Naive B cell (primary cell): Measurements from ENCODE around the gene AGT. TPM values are rescaled to one million over a fixed set of nuclear protein-coding genes. Genes with fewer than 3 reads are reported as not detected.

ENCODE experiments used
- ATAC-seq, 2 donors: fragments of 150-1000 bp; cut with Tn5 transposase; 2 replicates each; pipeline ENCODE4 v1.10.0; 2021; ENCODE audit warnings: low read depth in 2 of 2, mild to moderate bottlenecking in 2 of 2, moderate library complexity in 2 of 2
- DNase-seq: peaks from one replicate; pipeline ENCODE4 v3.0.0; 2022
- H3K27ac Mint-ChIP-seq, 6 donors: one replicate each; pipeline ENCODE4 v1.8.0; 2020 to 2022; ENCODE audit warnings: mild to moderate bottlenecking in 6 of 6, mixed read lengths in 6 of 6, moderate library complexity in 5 of 6, inconsistent platforms in 2 of 6
- H3K27me3 Mint-ChIP-seq, 3 donors: one replicate each; pipeline ENCODE4 v1.8.0; 2021 to 2022; ENCODE audit warnings: mixed read lengths in 3 of 3, mild to moderate bottlenecking in 1 of 3
- H3K36me3 Mint-ChIP-seq, 2 donors: one replicate each; pipeline ENCODE4 v1.8.0; 2020 to 2022; ENCODE audit warnings: mixed read lengths in 2 of 2, inconsistent platforms in 1 of 2, mild to moderate bottlenecking in 1 of 2
- H3K4me1 Mint-ChIP-seq, 3 donors: one replicate each; pipeline ENCODE4 v1.8.0; 2020 to 2022; ENCODE audit warnings: mixed read lengths in 3 of 3, inconsistent platforms in 1 of 3, mild to moderate bottlenecking in 1 of 3, moderate library complexity in 1 of 3
- H3K4me3 Mint-ChIP-seq, 8 donors: one replicate each; pipeline ENCODE4 v1.8.0; 2020 to 2022; ENCODE audit warnings: mild to moderate bottlenecking in 8 of 8, mixed read lengths in 8 of 8, moderate library complexity in 8 of 8, inconsistent platforms in 2 of 8
- H3K9me3 Mint-ChIP-seq, 7 donors: one replicate each; pipeline ENCODE4 v1.8.0; 2020 to 2022; ENCODE audit warnings: mixed read lengths in 7 of 7, mild to moderate bottlenecking in 5 of 7, inconsistent platforms in 2 of 7, moderate library complexity in 1 of 7
- polyA plus RNA-seq, 6 donors: library from polyadenylated mRNA; unstranded; fragments of 300-500 nt; fragmentation: Illumina TruSeq; gene quantifications; one replicate each; pipeline ENCODE4 v1.2.3, GENCODE V29; 2021; ENCODE audit warnings: low read depth in 6 of 6

Gene AGT
- polyA plus RNA-seq, result not detected

DNA sequence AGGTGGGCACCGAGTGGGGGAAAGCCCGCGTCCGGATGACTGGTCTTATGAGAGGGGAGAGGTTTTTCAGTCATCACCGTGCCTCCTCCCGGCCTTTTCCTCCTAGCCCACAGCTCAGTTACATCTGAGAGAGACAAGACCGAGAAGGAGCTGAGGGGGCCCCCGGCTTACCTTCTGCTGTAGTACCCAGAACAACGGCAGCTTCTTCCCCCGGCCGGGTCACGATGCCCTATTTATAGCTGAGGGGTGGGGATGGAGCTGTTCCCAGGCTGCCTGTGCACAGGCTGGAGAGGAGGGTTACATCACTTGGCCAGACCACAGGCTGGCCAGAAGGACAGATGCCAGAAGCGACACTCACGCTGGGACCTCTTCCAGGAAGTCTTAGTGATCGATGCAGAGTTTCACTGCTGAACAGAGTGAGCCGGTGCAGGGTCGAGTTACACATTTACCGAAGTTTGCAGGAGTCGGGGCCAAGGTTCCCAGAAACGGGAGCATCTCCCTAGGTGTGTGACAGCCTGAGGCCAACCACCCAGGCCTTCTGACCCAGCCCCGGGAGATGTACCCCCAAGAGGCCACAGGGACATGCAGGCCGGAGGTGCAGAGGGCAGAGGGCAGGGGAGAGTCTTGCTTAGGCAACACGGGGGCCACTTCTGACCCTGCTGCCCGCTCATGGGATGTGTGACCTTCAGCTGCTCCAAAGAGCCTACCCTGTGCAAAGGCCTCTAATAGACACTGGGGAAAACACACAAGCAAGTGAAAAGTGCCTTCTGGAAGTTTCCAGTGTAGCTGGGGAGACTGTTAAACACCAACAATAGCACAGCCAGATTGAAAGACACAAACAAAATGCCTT lies at the start of gene AGT:
AGT (minus strand) TSS at position 208 of the 850 bp plus-strand sequence. CDS start 3,299 bp downstream, outside the sequence.
- Mint-ChIP-seq H3K4me1 (no peaks in the 10 kb centered on the region), H3K4me3 (peak within 1 kb of the TSS in 1 of 8 donors; percentile 6)
- no peak for ATAC-seq

DNA sequence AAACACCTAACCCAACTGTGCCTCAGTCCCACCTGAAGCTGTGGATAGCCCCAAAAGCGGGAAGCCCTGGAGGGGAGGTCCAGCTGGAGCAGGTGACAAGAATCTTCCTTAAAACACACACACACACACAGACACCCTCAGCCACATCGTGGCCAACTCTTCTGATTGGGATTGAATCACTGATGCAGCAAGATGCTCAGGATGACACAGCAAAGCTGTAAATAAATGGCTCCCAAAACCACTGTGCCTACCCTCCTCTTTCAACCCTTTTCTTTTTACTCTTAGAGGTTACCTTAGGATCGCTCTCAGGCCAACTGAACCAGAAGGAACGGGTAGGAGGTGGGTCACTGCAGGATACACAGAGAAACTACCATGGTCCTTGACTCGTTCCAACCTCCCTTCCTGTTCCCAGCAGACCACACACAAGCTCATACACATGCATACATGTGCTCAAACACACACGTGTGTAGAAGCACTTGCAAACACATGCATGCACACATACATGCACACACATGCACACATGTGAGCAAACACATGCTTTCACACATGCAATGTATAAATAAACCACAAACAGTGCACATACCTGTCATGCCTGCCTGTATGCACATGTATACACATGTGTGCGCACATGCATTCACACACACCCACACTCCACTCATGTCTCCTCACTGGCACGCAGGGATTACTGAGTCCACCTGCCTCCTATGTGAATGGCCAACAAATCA lies 47.7 kb upstream of the AGT start:
- Mint-ChIP-seq H3K9me3 (peaks cover 0 to 10% (median 6%) of the 10 kb centered on the region in 7 donors), H3K27ac (peak overlapping the region in 2 of 6 donors; percentile 35 to 56), H3K4me3 (no peak overlapping the region), H3K27me3 (peaks cover 15 to 26% (median 20%) of the 10 kb centered on the region in 3 donors), H3K36me3 (no peaks in the 10 kb centered on the region), H3K4me1 (no peaks in the 10 kb centered on the region)
- ATAC-seq, result no peak
- DNase-seq, result no peak

More for the DNA sequence above, at the start of gene AGT:
- Mint-ChIP-seq H3K36me3 (no peaks in the 10 kb centered on the region), H3K27me3 (peaks cover 19 to 27% (median 25%) of the 10 kb centered on the region in 3 donors), H3K27ac (no peak within 1 kb of the TSS), H3K9me3 (peaks cover 4 to 16% (median 6%) of the 10 kb centered on the region in 7 donors)
- no peak for DNase-seq

DNA sequence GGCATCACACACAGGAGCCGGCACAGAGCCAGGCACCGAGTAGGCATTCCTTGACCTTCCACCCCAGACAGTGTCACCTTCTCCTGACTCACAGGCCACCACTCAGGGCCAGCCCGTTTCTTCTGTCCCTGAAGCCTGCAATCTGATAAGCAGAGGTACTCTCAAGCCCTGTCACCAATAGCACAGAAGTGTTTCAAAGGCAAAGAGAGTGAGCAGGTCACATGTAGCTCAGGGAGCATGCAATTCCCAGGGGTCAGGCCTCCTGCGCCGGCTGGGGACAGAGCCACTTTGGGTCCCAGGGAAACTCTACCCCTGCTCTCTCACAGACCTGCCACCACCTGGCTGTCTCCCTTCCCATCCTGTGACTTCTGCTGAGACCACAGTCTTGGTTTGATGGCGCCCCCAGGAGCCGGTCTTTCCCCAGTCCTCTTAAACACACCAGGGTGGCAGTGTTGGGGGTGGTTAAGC lies 46.5 kb upstream of the AGT start:
- H3K4me3 Mint-ChIP-seq, result no peak overlapping the region
- H3K27ac Mint-ChIP-seq, result no peak overlapping the region
- peaks cover 19 to 31% (median 30%) of the 10 kb centered on the region in 3 donors for H3K27me3 Mint-ChIP-seq
- peaks cover 0 to 10% (median 6%) of the 10 kb centered on the region in 7 donors for H3K9me3 Mint-ChIP-seq
- no peak for DNase-seq
- H3K4me1 Mint-ChIP-seq, result no peaks in the 10 kb centered on the region
- H3K36me3 Mint-ChIP-seq, result no peaks in the 10 kb centered on the region
- no peak for ATAC-seq

DNA sequence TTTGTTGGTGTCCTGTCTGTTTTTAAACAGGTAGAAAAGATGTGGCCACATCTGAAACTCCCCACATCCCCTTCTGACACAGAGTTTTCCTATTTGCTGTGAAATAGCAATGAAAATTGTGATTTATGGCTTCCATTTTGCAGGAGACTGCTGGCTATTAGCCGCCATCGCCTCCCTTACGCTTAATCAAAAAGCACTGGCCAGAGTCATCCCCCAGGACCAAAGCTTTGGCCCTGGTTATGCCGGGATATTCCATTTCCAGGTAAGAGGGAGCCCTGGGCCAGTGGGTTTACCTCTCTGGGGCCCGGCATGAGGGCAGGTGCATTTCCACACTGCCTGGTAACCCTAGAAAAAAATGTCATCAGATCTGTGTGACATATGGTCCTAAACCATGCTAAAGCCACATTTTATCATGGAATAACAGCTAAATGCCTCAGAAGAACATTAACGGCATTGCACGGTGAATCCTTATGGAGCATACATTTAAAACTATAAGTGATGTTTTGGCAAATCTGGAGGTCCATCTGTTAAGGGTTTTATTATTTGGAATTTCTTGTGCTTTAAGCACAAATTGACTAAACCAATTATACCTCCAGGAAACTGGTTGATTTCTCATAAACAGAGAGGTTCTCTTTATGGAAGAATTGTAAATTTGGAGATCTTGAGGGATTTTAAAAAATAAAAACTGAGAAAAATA lies 45.6 kb upstream of the AGT start:
- H3K4me1 Mint-ChIP-seq, result no peaks in the 10 kb centered on the region
- H3K9me3 Mint-ChIP-seq, result peaks cover 0 to 8% (median 5%) of the 10 kb centered on the region in 7 donors
- H3K27ac Mint-ChIP-seq, result no peak overlapping the region
- H3K4me3 Mint-ChIP-seq, result no peak overlapping the region
- no peaks in the 10 kb centered on the region for H3K36me3 Mint-ChIP-seq
- no peak for ATAC-seq
- no peak for DNase-seq
- H3K27me3 Mint-ChIP-seq, result peaks cover 17 to 33% (median 31%) of the 10 kb centered on the region in 3 donors

DNA sequence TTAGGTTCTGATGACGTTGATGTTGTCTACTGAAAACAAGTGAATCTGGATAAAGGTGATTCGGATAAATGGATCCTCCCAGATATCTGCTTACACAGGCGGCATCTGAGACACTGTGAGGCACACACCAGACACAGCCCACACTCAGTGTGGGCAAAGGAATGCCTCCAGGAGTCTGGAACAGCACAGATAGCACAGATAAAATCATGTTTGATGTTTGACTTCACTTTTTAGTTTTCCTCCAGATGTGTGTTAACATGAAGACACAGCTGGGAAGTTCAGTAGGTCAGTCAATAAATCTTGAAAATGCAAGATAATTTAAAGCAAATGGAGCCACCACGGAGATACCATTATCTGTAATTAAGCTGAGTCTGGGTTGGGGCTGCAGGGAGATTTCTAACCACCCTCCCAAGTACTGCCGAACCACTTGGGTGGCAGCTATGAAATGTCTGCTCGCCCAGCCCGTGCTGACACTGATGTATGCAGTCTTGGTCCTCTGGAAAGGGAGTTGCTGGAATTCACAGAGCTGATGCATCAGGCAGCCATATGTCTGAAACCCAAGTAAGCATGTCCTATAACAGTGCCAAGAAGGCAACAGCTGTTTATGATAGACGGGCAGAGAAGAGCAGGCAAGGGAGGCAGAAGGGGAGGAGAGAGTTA lies 44.9 kb upstream of the AGT start:
- H3K36me3 Mint-ChIP-seq, result no peaks in the 10 kb centered on the region
- peaks cover 13 to 33% (median 31%) of the 10 kb centered on the region in 3 donors for H3K27me3 Mint-ChIP-seq
- H3K27ac Mint-ChIP-seq, result no peak overlapping the region

DNA sequence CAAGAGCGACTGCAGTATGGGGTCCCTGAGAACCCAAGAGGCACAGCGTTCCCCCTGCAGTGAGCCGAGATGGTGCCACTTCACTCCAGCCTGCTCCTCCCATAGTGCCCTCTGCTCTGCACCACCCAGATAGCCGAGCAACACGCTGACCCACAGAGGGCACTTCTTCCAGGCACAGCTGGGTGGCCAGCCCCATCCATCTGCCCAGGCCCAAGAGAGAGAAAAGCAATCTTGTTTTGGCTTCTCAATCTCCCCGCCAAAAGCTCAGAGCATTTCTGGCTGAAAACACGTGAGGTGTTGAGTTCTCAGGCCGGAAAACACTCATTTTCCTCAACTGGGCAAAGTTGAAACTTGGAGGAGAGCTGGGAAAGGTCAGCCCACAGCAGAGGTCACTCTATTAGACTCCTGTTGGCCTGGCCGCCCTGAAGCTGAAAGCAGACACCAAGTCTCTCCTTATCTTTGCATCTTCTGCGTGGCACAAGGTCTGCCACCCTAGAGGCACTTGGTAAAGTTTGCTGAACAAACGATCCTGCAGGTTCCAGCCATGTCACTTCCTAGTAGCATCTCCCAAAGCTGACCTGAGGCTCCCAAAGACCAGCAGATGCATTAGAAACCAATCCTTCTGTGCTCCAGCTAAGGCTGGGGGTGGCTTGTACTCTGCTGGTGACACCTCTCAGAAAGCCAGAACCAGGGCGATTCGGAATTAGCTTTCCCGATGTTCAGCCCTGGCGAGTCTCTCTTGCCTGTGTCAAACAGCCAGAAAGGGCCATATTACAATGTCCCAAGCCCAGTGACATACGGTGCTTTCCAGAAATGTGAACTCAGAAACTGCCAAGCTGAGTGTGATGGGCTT lies 44.2 kb upstream of the AGT start:
- Mint-ChIP-seq H3K36me3 (no peaks in the 10 kb centered on the region), H3K27me3 (peaks cover 13 to 33% (median 26%) of the 10 kb centered on the region in 3 donors), H3K4me3 (no peak overlapping the region), H3K27ac (no peak overlapping the region), H3K4me1 (peaks cover 4 to 9% (median 5%) of the 10 kb centered on the region in 3 donors), H3K9me3 (peaks cover 0 to 3% (median 0%) of the 10 kb centered on the region in 7 donors)
- DNase-seq (no peak), ATAC-seq (no peak)

More for the DNA sequence above, 44.9 kb upstream of the AGT start:
- Mint-ChIP-seq H3K4me3 (no peak overlapping the region), H3K4me1 (peaks cover 3% of the 10 kb centered on the region in 3 donors), H3K9me3 (peaks cover 0 to 6% (median 2%) of the 10 kb centered on the region in 7 donors)
- DNase-seq, result no peak
- no peak for ATAC-seq

DNA sequence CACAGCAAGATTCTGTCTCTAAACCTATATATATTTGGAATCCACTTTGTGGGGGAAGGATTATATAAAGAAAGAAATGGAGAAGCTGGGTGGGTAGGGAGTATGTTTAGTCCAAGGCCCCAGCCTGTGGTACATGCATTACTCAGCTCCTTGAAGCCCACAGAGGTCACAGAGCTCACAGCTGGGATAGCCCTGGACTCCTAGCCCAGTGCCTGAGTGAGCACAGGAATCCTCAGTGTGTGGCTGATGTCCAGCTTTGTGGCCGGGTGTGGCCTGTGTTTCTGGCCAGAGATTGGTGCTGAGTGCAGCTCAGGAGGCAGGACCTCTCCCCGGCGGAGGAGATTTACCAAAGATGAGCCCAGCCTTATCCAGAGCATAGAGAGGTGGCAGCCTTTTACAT lies 40.9 kb upstream of the AGT start:
- DNase-seq, result no peak
- H3K9me3 Mint-ChIP-seq, result no peaks in the 10 kb centered on the region
- H3K27ac Mint-ChIP-seq, result no peak overlapping the region
- no peak for ATAC-seq
- H3K27me3 Mint-ChIP-seq, result peaks cover 8 to 19% (median 13%) of the 10 kb centered on the region in 3 donors
- H3K36me3 Mint-ChIP-seq, result no peaks in the 10 kb centered on the region
- H3K4me1 Mint-ChIP-seq, result peaks cover 4 to 12% (median 5%) of the 10 kb centered on the region in 3 donors
- H3K4me3 Mint-ChIP-seq, result peak overlapping the region in 1 of 8 donors; percentile 30

DNA sequence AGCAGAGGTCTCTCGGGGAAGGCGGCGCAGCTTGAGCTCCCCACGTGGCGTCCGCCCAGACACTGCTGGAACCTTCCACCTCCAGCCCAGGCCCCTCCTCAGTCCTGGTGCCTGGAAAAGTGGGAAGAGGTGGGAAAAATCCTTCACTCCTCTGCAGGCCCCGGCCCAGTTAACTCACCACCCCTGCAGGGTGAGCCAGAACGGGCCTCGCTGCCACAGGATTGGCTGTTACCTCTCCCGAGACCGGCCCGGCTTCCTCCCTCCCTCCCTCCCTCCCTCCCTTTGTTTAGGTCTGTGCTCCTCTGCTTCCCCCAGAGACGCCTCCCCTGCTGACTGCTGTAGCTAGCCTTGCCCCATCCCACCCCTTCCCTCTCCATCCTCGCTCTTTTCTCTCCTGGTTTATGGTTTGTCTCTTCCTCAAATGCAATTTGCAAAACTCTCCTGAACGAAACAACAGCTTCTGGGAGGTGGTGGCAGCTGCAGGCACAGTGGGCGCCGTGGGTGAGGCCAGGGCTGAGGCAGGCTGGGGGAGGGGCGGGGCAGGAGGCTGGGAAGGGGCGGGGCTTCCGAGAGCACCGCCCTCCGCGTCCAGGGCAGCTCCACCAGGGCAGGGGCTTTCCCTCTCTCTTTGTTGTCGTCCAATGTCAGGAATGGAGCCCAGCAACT lies 39.8 kb upstream of the AGT start:
- DNase-seq, result no peak
- peak overlapping the region in 1 of 6 donors; percentile 43 for H3K27ac Mint-ChIP-seq
- peaks cover 9 to 21% (median 10%) of the 10 kb centered on the region in 3 donors for H3K4me1 Mint-ChIP-seq
- no peaks in the 10 kb centered on the region for H3K36me3 Mint-ChIP-seq
- H3K9me3 Mint-ChIP-seq, result no peaks in the 10 kb centered on the region
- ATAC-seq, result peak in 1 of 2 donors; percentile 53
- H3K27me3 Mint-ChIP-seq, result peaks cover 8 to 19% (median 11%) of the 10 kb centered on the region in 3 donors
- H3K4me3 Mint-ChIP-seq, result peak overlapping the region in 7 of 8 donors; percentile 16 to 72 (median 48)

DNA sequence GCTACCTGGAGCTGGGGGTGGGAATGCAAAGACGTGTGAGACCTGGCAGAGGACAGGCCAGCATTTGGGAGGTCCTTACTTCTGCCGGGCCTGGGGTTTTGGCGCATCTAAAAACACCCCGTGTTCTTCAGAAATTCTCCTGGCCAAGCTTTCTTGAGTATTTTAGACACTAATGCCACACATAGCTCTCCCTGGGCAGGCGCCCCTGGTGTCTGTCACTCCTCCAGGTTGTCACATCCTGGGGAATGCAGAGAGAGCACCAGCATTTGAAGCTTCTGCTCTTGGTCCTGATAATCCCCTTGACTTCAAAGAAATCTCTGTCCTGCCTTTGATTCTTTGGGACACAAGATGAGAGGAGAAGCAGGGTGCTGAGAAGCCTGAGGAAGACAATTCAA lies 39.3 kb upstream of the AGT start:
- no peak for DNase-seq
- H3K27ac Mint-ChIP-seq, result peak overlapping the region in 1 of 6 donors; percentile 43
- no peaks in the 10 kb centered on the region for H3K9me3 Mint-ChIP-seq
- peaks cover 8 to 19% (median 8%) of the 10 kb centered on the region in 3 donors for H3K27me3 Mint-ChIP-seq
- ATAC-seq, result no peak
- peak overlapping the region in 1 of 8 donors; percentile 13 for H3K4me3 Mint-ChIP-seq
- H3K4me1 Mint-ChIP-seq, result peaks cover 11 to 23% (median 12%) of the 10 kb centered on the region in 3 donors
- no peaks in the 10 kb centered on the region for H3K36me3 Mint-ChIP-seq

DNA sequence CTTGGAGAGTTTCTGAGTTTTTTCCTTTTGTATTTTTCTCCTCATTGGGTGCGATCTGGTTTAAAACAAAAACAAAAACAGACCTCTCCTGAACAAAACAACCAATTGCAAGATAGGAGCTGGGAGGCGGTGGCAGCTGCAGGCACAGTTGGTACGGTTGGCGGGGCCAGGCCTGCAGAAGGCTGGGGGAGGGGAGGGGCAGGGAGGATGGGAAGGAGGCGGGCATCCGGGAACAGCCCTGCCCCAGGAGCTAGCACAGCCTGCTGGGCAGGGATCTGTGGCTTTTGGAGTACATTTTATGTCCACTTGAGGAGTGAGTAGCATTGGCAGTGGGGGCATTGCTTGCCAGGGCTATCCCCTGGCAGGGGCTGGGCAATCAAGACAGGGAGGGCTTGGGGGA lies 38.5 kb upstream of the AGT start:
- ATAC-seq (no peak), DNase-seq (no peak)
- Mint-ChIP-seq H3K27ac (no peak overlapping the region), H3K4me3 (peak overlapping the region in 1 of 8 donors; percentile 13), H3K27me3 (peaks cover 8 to 19% (median 8%) of the 10 kb centered on the region in 3 donors), H3K9me3 (peaks cover 0 to under 1% (median 0%) of the 10 kb centered on the region in 7 donors), H3K4me1 (peaks cover 11 to 23% (median 12%) of the 10 kb centered on the region in 3 donors), H3K36me3 (no peaks in the 10 kb centered on the region)

DNA sequence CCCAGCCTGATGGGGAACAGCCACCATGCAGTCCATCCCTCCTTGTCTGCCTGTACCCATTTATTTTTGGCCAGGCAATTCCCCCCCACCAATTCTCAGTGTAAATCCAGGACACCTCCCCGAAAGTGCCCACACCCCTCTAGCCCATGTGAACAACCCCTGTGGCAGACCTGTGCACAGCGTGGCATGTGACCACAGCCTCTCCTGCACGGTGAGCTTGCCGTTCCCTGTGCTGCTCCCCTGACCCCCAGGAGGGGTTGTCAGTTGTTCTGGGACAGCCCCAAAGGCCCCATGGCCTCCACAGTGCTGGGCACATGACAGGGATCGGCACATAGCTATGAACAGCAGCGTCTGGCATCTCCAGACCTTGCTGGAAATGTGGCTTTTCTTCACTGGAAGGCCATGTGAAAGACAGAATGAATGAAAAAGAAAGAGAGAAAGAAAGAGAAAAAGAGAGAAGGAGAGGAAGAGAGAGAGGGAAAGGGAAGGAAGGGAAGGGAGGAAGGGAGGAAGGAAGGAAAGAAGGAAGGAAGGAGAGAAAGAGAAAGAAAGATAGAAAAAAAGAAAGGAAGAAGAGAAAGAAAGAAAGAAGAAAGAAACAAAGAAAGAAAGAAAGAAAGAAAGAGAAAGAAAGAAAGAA lies 37.2 kb upstream of the AGT start:
- Mint-ChIP-seq H3K27ac (peak overlapping the region in 1 of 6 donors; percentile 53), H3K9me3 (peaks cover 0 to 2% (median 0%) of the 10 kb centered on the region in 7 donors), H3K4me1 (peaks cover 11 to 23% (median 12%) of the 10 kb centered on the region in 3 donors), H3K4me3 (no peak overlapping the region), H3K27me3 (peaks cover 4 to 10% (median 8%) of the 10 kb centered on the region in 3 donors), H3K36me3 (no peaks in the 10 kb centered on the region)
- DNase-seq (no peak), ATAC-seq (no peak)
